B cell (primary cell): ENCODE data around the gene GDPD3.

Experiments
- CTCF ChIP-seq: fragments of 200-600 bp; IDR thresholded peaks from one replicate; pipeline ENCODE4 v1.8.0; 2022; ENCODE audit warnings: antibody characterized with exemption, mild to moderate bottlenecking
- EZH2 ChIP-seq: IDR thresholded peaks from 2 replicates; pipeline ENCODE4 v1.6.1; 2012; ENCODE audit warnings: borderline replicate concordance, low read depth, mild to moderate bottlenecking, moderate library complexity, low read length; ENCODE audit not compliant: insufficient read depth, poor library complexity, severe bottlenecking

GRCh38 chr16:30117768-30118167 lies 4.4 kb upstream of the GDPD3 start:
- TF ChIP-seq CTCF (no peak), EZH2 (no peak)
